Activated T-cell treated with anti-CD3 and anti-CD28 coated beads, Interleukin-2, amount 50 U/mL, for 24 hours (primary cell): ENCODE data around the gene LDHAL6B.

Source experiments
- DNase-seq: peaks from one replicate; pipeline ENCODE4 v3.0.0-alpha.2; 2020
- H3K27ac Mint-ChIP-seq: 2 replicates; pipeline ENCODE4 v1.8.0; 2020; ENCODE audit warnings: mild to moderate bottlenecking, mixed read lengths
- H3K27me3 Mint-ChIP-seq: 2 replicates; pipeline ENCODE4 v1.8.0; 2020; ENCODE audit warnings: mixed read lengths
- H3K36me3 Mint-ChIP-seq: 2 replicates; pipeline ENCODE4 v1.8.0; 2020; ENCODE audit warnings: low read depth, mixed read lengths
- H3K4me1 Mint-ChIP-seq: 2 replicates; pipeline ENCODE4 v1.8.0; 2020; ENCODE audit warnings: low read depth, mixed read lengths
- H3K4me3 Mint-ChIP-seq: 2 replicates; pipeline ENCODE4 v1.8.0; 2020; ENCODE audit warnings: mild to moderate bottlenecking, moderate library complexity, mixed read lengths
- H3K9me3 Mint-ChIP-seq: 2 replicates; pipeline ENCODE4 v1.8.0; 2020; ENCODE audit warnings: mixed read lengths

Gene LDHAL6B

GRCh38 chr15:59172289-59172901, 34.2 kb upstream of the LDHAL6B start:
- no peak overlapping the region for H3K27ac Mint-ChIP-seq
- no peak overlapping the region for H3K4me3 Mint-ChIP-seq
- peaks cover 16% of the 10 kb centered on the region for H3K4me1 Mint-ChIP-seq
- no peaks in the 10 kb centered on the region for H3K9me3 Mint-ChIP-seq
- no peaks in the 10 kb centered on the region for H3K36me3 Mint-ChIP-seq
- DNase-seq: no peak
- peaks cover 16% of the 10 kb centered on the region for H3K27me3 Mint-ChIP-seq

DNA sequence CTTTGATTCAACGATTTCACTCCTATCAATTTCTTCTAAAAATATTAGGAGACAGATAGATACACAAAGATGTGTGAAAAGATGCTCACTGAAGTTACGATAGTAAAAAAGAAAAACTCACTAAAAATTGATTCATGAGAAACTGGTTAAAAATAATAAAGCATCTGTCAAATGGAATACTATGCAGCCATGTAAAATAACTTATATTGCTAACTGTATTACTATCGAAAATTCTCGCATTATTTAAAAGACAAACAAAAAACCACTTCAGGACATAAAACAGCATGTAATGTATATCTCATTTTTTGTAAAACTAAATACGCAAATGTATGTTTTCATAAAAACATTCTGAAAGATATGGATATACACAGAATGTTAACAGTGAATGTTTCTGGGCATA, 33.4 kb upstream of the LDHAL6B start:
- no peaks in the 10 kb centered on the region for H3K9me3 Mint-ChIP-seq
- H3K4me3 Mint-ChIP-seq: no peak overlapping the region
- no peaks in the 10 kb centered on the region for H3K36me3 Mint-ChIP-seq

DNA sequence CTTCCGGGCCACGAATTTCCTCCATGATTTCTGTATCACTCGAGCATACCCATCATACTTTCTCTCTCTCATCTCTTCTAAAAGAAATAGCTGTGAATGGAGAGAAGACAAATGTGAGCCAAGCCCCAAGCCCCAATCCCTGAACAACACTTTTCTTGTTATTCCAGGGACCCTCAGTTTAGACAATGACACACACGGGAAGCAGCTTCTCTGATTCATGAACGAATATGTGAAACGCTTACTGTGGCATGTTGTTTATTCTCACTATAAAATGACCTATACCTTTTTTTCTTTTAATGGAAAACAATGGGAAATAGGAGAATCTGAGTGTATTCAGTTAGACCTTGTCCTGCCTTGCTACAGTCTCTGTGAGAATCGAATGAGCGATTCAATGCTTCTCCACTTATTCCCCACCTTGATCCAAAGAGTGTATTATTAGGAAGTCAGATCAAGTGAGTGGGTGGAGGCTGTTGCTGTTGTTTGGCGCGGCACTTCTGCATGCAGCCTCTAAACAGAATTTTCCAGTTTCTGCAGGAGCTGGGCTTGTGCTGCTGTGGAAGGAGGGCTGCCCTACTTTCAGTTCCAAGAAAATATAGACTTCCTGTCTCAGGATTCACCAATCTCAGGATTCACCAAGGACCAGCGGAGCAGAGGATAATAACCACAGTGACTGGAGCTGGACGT, 32.4 kb upstream of the LDHAL6B start:
- Mint-ChIP-seq H3K27ac (no peak overlapping the region), H3K4me3 (no peak overlapping the region), H3K36me3 (no peaks in the 10 kb centered on the region), H3K9me3 (no peaks in the 10 kb centered on the region), H3K27me3 (peaks cover 26% of the 10 kb centered on the region), H3K4me1 (peaks cover 17% of the 10 kb centered on the region)
- DNase-seq: no peak

More for the DNA sequence above, 33.4 kb upstream of the LDHAL6B start:
- peaks cover 23% of the 10 kb centered on the region for H3K27me3 Mint-ChIP-seq
- DNase-seq: no peak
- peaks cover 18% of the 10 kb centered on the region for H3K4me1 Mint-ChIP-seq
- H3K27ac Mint-ChIP-seq: no peak overlapping the region

GRCh38 chr15:59174835-59175831, 31.5 kb upstream of the LDHAL6B start:
- Mint-ChIP-seq H3K36me3 (no peaks in the 10 kb centered on the region), H3K9me3 (no peaks in the 10 kb centered on the region), H3K27ac (no peak overlapping the region), H3K4me1 (peaks cover 13% of the 10 kb centered on the region), H3K4me3 (no peak overlapping the region), H3K27me3 (peaks cover 26% of the 10 kb centered on the region)
- peak; percentile 56 for DNase-seq

DNA sequence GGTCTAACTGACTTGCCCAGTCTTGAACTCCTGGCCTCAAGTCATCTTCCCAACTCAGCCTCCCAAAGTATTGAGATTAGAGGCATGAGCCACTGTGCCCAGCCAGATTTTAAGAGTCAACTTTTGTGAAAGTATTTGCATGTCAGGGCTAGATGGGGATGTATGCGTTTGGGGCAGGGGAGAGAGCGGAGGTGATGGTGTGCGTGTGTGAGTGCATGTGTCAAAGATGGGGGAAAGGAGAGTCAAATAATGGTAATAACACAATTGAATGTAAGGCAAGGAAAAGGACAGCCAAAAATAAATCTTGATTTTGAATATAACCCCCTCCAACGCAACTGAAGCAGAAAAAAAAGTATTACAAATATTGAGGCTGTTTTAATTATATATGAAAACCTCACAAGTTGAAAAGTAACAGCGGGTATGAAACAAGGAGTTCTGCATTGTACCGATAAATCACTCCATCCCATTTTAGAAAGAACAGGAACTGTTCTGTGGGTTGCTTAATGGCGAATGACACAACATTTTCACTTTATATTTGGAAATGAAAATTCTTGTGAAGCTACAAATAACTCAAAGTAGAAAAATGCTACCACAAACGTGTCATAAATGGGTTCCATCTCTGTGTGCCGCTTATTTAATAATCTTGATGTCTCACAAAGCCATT, 29.9 kb upstream of the LDHAL6B start:
- no peak for DNase-seq
- peaks cover 13% of the 10 kb centered on the region for H3K4me1 Mint-ChIP-seq
- peaks cover 5% of the 10 kb centered on the region for H3K36me3 Mint-ChIP-seq
- no peak overlapping the region for H3K27ac Mint-ChIP-seq
- H3K9me3 Mint-ChIP-seq: peaks cover 10% of the 10 kb centered on the region
- peaks cover 26% of the 10 kb centered on the region for H3K27me3 Mint-ChIP-seq
- H3K4me3 Mint-ChIP-seq: no peak overlapping the region

- H3K4me3 Mint-ChIP-seq: no peak overlapping the region
- no peak for DNase-seq
- H3K36me3 Mint-ChIP-seq: peaks cover 5% of the 10 kb centered on the region
- H3K4me1 Mint-ChIP-seq: peaks cover 13% of the 10 kb centered on the region
- H3K27ac Mint-ChIP-seq: no peak overlapping the region
- peaks cover 12% of the 10 kb centered on the region for H3K9me3 Mint-ChIP-seq
- peaks cover 26% of the 10 kb centered on the region for H3K27me3 Mint-ChIP-seq
Observed at GRCh38 chr15:59177317-59177660, 29.4 kb upstream of the LDHAL6B start.

- DNase-seq: no peak
- Mint-ChIP-seq H3K4me3 (no peak overlapping the region), H3K4me1 (peaks cover 13% of the 10 kb centered on the region), H3K27ac (no peak overlapping the region), H3K36me3 (peaks cover 5% of the 10 kb centered on the region), H3K9me3 (peaks cover 12% of the 10 kb centered on the region), H3K27me3 (peaks cover 26% of the 10 kb centered on the region)
Observed at GRCh38 chr15:59178151-59178695, 28.4 kb upstream of the LDHAL6B start.

GRCh38 chr15:59179717-59180116, 26.9 kb upstream of the LDHAL6B start:
- Mint-ChIP-seq H3K27ac (no peak overlapping the region), H3K4me3 (no peak overlapping the region), H3K4me1 (peaks cover 13% of the 10 kb centered on the region), H3K9me3 (peaks cover 12% of the 10 kb centered on the region), H3K27me3 (peaks cover 26% of the 10 kb centered on the region), H3K36me3 (peaks cover 5% of the 10 kb centered on the region)
- no peak for DNase-seq

DNA sequence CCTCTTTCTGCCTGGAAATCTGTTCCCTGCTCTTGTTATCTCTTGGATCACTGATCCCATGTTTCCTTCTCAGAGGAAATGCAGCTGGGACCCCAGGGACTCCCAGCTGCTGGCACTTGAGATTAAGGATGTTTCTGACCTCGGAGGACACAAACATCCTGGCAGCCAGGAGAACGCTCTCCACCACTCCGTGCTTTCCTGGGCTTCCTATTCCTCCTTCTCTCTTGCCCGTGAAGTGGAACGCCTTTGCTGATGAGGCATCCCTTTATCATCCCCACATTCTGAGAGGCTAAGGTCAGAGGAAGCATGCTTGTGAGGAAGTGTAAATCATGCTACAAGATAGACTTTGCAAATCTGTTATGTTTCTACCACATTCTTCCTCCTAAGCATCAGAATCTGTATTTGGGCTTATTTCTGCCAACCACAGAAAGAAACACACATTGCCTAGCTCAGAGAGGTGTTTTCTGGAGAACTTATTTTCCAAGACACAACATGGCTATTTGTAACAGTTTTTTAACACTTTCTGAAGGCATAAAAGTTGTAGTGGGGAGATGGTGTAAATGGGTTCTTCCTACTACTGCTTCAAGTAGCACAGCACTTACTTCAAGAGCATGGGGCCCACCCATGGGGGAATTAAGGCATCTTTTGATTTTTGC, 25.6 kb upstream of the LDHAL6B start:
- Mint-ChIP-seq H3K4me3 (no peak overlapping the region), H3K27me3 (peaks cover 16% of the 10 kb centered on the region), H3K36me3 (peaks cover 5% of the 10 kb centered on the region), H3K27ac (no peak overlapping the region), H3K4me1 (peaks cover 8% of the 10 kb centered on the region), H3K9me3 (peaks cover 12% of the 10 kb centered on the region)
- DNase-seq: no peak

DNA sequence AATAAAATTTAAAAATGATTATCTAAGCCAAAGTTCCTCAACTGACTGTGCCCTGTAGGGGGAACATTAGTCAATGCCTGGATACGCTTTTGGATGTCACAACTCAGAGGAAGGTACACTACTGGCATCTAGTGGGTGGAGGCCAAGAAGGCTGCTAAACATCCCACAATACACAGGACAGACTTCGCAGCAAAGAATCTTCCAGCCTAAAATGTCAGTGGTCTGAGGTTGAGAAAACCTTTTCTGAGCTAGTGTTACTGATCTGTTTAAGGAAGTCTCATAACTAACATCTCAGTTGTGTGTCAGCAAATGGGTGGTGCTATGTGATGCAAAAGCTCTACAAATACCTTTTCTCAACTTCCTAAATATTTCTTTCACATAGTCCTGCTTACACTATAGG, 20.9 kb upstream of the LDHAL6B start:
- Mint-ChIP-seq H3K27ac (no peak overlapping the region), H3K27me3 (peaks cover 6% of the 10 kb centered on the region), H3K4me1 (no peaks in the 10 kb centered on the region), H3K4me3 (no peak overlapping the region), H3K9me3 (peaks cover 12% of the 10 kb centered on the region), H3K36me3 (peaks cover 5% of the 10 kb centered on the region)
- no peak for DNase-seq

DNA sequence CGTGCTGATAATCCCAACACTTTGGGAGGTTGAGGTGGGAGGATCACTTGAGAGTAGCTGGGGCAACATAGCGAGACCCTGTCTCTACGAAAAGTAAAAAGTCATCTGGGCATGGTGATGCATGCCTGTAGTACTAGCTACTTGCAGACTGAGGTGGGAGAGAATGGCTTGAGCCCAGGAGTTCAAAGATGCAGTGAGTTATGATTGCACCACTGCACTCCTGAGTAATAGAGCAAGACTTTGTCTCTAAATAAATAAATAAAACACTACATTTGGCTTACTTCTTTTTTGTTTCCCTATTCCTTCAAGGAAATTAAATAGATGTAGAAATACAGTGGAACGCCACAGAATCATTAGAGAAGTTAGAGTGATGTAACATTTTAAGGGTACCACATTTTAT, 20.1 kb upstream of the LDHAL6B start:
- Mint-ChIP-seq H3K27ac (no peak overlapping the region), H3K4me3 (no peak overlapping the region), H3K4me1 (no peaks in the 10 kb centered on the region), H3K27me3 (peaks cover 6% of the 10 kb centered on the region), H3K9me3 (peaks cover 4% of the 10 kb centered on the region), H3K36me3 (peaks cover 3% of the 10 kb centered on the region)
- DNase-seq: no peak

DNA sequence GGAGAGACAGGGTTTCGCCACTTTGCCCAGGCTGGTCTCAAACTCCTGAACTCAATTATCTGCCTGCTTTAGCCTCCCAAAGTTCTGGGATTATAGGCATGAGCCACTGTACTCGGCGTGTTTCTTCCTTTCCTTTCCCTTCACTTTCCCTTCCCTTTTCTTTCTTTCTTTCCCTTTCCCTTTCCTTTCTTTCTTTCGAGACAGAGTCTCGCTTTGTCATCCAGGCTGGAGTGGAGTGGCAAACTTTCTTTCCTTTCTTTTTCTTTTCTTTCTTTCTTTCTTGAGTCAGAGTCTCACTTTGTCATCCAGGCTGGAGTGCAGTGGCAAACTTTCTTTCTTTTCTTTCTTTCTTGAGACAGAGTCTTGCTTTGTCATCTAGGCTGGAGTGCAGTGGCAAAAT, 17.4 kb upstream of the LDHAL6B start:
- no peak overlapping the region for H3K4me3 Mint-ChIP-seq
- DNase-seq: no peak
- no peaks in the 10 kb centered on the region for H3K36me3 Mint-ChIP-seq
- no peaks in the 10 kb centered on the region for H3K4me1 Mint-ChIP-seq
- peaks cover 6% of the 10 kb centered on the region for H3K27me3 Mint-ChIP-seq
- no peaks in the 10 kb centered on the region for H3K9me3 Mint-ChIP-seq
- no peak overlapping the region for H3K27ac Mint-ChIP-seq

DNA sequence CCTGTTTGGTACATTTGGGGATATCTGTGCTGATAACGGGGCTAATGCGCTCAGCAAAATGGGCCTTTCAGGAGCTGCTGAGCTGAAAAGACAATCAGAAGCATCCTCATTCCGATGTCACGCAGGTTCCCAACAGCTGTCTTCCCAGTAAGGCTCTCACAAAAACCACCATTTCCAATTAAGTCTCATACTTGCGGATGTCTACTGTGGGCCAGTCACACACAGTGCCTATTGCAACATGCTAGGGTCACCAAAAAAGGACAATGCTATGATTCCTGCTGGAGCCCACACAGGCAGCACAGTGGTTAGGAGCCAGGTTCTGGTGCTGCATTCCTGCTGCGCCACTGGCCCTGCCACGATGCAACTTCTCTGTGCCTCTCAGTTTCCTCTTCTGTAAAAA, 16.4 kb upstream of the LDHAL6B start:
- no peak for DNase-seq
- Mint-ChIP-seq H3K4me3 (no peak overlapping the region), H3K27ac (no peak overlapping the region), H3K27me3 (peaks cover 6% of the 10 kb centered on the region), H3K36me3 (no peaks in the 10 kb centered on the region), H3K9me3 (no peaks in the 10 kb centered on the region), H3K4me1 (no peaks in the 10 kb centered on the region)

DNA sequence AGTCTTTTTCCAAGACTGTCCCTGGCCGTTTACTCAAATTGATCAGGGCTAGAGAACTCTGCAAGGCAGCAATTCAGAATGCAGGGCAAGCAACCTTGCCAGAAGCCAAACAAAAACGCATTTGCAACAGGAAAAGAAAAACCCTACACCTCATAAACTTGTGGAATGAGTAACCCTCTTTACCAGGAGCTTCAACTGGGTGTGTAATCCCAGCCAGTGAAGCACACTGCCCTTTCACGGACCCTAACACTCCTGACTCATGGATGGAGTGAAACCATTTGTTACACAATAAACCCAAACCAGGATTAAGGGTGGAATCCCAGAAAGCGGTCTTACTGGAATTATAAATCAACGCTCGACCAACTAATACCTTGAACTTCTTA, 14.8 kb upstream of the LDHAL6B start:
- Mint-ChIP-seq H3K36me3 (no peaks in the 10 kb centered on the region), H3K27ac (no peak overlapping the region), H3K4me1 (peaks cover 5% of the 10 kb centered on the region), H3K27me3 (peaks cover 3% of the 10 kb centered on the region), H3K9me3 (no peaks in the 10 kb centered on the region), H3K4me3 (no peak overlapping the region)
- no peak for DNase-seq
